ENCODE data around the gene SORCS2. TPM values are rescaled to one million over a fixed set of nuclear protein-coding genes. Genes with fewer than 3 reads are reported as not detected.

SORCS2 gene
- total and polyA plus RNA-seq, 2 donors (not counting 1 experiment from before 2014, with no cell fraction given) = not detected

DNA sequence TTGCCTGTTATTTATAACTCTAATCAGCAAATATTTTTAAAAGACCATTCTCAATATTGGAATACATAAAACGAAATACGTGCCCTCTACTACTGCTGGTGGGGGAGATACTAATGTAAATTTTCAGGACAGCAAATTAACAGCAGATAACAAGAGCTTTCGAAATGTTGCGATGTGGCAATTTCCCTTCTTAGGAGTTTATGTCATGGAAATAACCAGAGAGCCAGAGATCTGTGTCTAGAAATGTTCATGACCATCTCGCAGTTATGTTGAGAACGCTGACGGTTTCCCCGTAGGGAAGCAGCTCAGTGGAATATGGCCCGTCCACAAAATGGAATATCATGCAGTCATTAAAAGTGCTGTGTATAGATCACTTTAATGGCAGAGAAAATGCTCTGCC, 480.8 kb downstream of the SORCS2 start:
- POLR2A ChIA-PET = no interaction called here

DNA sequence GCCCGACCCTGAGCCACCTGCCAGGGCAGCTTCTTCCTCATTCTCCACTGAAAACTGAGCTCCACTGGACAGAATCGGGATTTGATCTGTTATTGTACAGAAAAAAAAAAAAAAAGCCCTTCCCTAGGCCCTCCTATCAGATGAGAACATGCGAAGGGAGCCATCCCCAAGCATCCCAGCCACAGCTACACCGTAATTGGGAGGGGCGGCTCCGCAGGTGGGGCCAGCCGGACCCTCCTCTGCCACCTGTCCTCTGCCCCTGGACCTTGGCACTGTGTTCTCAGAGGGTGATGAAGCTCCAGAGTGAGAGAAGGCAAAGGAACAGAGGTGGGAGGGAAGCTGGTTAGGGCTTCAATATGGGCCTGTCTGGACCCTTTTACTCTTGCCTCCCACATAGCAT, 482.4 kb downstream of the SORCS2 start:
- no peaks in the 10 kb centered on the region for H3K9me3 Mint-ChIP-seq (ENCODE audit: insufficient read depth)
- WGBS (ENCODE audit: insufficient coverage) = 93% methylated on average over 4 of the region's 7 CpGs
- Histone ChIP-seq H3K79me2 (ENCODE audit: control insufficient read depth, insufficient read depth, low read length) (no peaks in the 10 kb centered on the region), H3K27ac (ENCODE audit: low read length in 2 of 2) (no peak overlapping the region), H3K4me2 (replicated peaks; ENCODE audit: low read depth, low read length, poor library complexity, severe bottlenecking) (no peak overlapping the region), H3K9me3 (ENCODE audit: control extremely low read depth in 1 of 3, control insufficient read depth in 2 of 3, insufficient read depth in 1 of 3, low read length in 2 of 3) (peaks cover 3 to 18% (median 4%) of the 10 kb centered on the region in 3 donors), H2AFZ (ENCODE audit: insufficient read depth, low read depth, low read length, poor library complexity, severe bottlenecking) (no peak overlapping the region), H3K36me3 (replicated peaks in 1 of 2; ENCODE audit: control extremely low read depth in 1 of 2, control insufficient read depth in 1 of 2, extremely low read depth in 1 of 2, insufficient read depth in 2 of 2, low read length in 1 of 2) (no peaks in the 10 kb centered on the region), H3K27me3 (replicated peaks in 1 of 4; ENCODE audit: control extremely low read depth in 1 of 4, control insufficient read depth in 3 of 4, insufficient read depth in 4 of 4, low read length in 3 of 4) (no peaks in the 10 kb centered on the region), H3K4me1 (ENCODE audit: control insufficient read depth in 2 of 2, insufficient read depth in 2 of 2, low read length in 2 of 2) (no peaks in the 10 kb centered on the region), H3K9ac (ENCODE audit: low read length) (no peak overlapping the region), H3K4me3 (ENCODE audit: control extremely low read depth in 1 of 5, extremely low read depth in 1 of 5, insufficient read depth in 1 of 5, low read depth in 2 of 5, low read length in 4 of 5) (no peak overlapping the region), H4K20me1 (ENCODE audit: control insufficient read depth, insufficient read depth, low read length, poor library complexity, severe bottlenecking) (no peaks in the 10 kb centered on the region)
- POLR2A ChIA-PET = no interaction called here
- DNase-seq (no peak), ATAC-seq (ENCODE audit: low read depth) (no peak)
- no peak overlapping the region for H3K4me3 Mint-ChIP-seq
- no peak for TF ChIP-seq EZH2 (IDR thresholded peaks at IDR 0.05; ENCODE audit: borderline replicate concordance, insufficient read depth, low read depth, low read length, poor library complexity, severe bottlenecking)
- TF ChIP-seq, protein P1, sequence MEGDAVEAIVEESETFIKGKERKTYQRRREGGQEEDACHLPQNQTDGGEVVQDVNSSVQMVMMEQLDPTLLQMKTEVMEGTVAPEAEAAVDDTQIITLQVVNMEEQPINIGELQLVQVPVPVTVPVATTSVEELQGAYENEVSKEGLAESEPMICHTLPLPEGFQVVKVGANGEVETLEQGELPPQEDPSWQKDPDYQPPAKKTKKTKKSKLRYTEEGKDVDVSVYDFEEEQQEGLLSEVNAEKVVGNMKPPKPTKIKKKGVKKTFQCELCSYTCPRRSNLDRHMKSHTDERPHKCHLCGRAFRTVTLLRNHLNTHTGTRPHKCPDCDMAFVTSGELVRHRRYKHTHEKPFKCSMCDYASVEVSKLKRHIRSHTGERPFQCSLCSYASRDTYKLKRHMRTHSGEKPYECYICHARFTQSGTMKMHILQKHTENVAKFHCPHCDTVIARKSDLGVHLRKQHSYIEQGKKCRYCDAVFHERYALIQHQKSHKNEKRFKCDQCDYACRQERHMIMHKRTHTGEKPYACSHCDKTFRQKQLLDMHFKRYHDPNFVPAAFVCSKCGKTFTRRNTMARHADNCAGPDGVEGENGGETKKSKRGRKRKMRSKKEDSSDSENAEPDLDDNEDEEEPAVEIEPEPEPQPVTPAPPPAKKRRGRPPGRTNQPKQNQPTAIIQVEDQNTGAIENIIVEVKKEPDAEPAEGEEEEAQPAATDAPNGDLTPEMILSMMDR (IDR thresholded peaks at IDR 0.05) = no peak
- CTCF ChIA-PET = no interaction called here
- no peaks in the 10 kb centered on the region for H3K4me1 Mint-ChIP-seq
- no peaks in the 10 kb centered on the region for H3K27me3 Mint-ChIP-seq
- H3K27ac Mint-ChIP-seq = no peak overlapping the region
- intact Hi-C loops (cut with micrococcal nuclease) = no loop called here

More for the DNA sequence above, 480.8 kb downstream of the SORCS2 start:
- intact Hi-C loops (cut with micrococcal nuclease) = no loop called here
- ATAC-seq (ENCODE audit: low read depth) = no peak
- Mint-ChIP-seq H3K27ac (no peak overlapping the region), H3K4me1 (no peaks in the 10 kb centered on the region), H3K27me3 (no peaks in the 10 kb centered on the region), H3K4me3 (no peak overlapping the region), H3K9me3 (ENCODE audit: insufficient read depth) (no peaks in the 10 kb centered on the region)
- WGBS (ENCODE audit: insufficient coverage) = 98% methylated on average over 6 of the region's 9 CpGs
- Histone ChIP-seq H3K27me3 (replicated peaks in 1 of 4; ENCODE audit: control extremely low read depth in 1 of 4, control insufficient read depth in 3 of 4, insufficient read depth in 4 of 4, low read length in 3 of 4) (no peaks in the 10 kb centered on the region), H3K9ac (ENCODE audit: low read length) (no peak overlapping the region), H3K4me2 (replicated peaks; ENCODE audit: low read depth, low read length, poor library complexity, severe bottlenecking) (no peak overlapping the region), H3K4me3 (ENCODE audit: control extremely low read depth in 1 of 5, extremely low read depth in 1 of 5, insufficient read depth in 1 of 5, low read depth in 2 of 5, low read length in 4 of 5) (no peak overlapping the region), H3K4me1 (ENCODE audit: control insufficient read depth in 2 of 2, insufficient read depth in 2 of 2, low read length in 2 of 2) (no peaks in the 10 kb centered on the region), H3K36me3 (replicated peaks in 1 of 2; ENCODE audit: control extremely low read depth in 1 of 2, control insufficient read depth in 1 of 2, extremely low read depth in 1 of 2, insufficient read depth in 2 of 2, low read length in 1 of 2) (no peaks in the 10 kb centered on the region), H3K27ac (ENCODE audit: low read length in 2 of 2) (no peak overlapping the region), H3K9me3 (ENCODE audit: control extremely low read depth in 1 of 3, control insufficient read depth in 2 of 3, insufficient read depth in 1 of 3, low read length in 2 of 3) (peaks cover 3 to 21% (median 4%) of the 10 kb centered on the region in 3 donors), H2AFZ (ENCODE audit: insufficient read depth, low read depth, low read length, poor library complexity, severe bottlenecking) (no peak overlapping the region), H4K20me1 (ENCODE audit: control insufficient read depth, insufficient read depth, low read length, poor library complexity, severe bottlenecking) (no peaks in the 10 kb centered on the region), H3K79me2 (ENCODE audit: control insufficient read depth, insufficient read depth, low read length) (no peaks in the 10 kb centered on the region)
- no peak for DNase-seq
- TF ChIP-seq EZH2 (IDR thresholded peaks at IDR 0.05; ENCODE audit: borderline replicate concordance, insufficient read depth, low read depth, low read length, poor library complexity, severe bottlenecking) = no peak
- TF ChIP-seq, protein P1 (IDR thresholded peaks at IDR 0.05) = no peak
- CTCF ChIA-PET = no interaction called here
